Measurements from ENCODE around the gene MCOLN1. TPM values are rescaled to one million over a fixed set of nuclear protein-coding genes. Genes with fewer than 3 reads are reported as not detected.
A peak's percentile ranks its signal among the peaks of the same experiment; 100 is the strongest.

The MCOLN1 gene
- polyA plus RNA-seq, 1 of the 3 experiments (the other 2 are of a cell fraction), result 28.4 TPM

DNA sequence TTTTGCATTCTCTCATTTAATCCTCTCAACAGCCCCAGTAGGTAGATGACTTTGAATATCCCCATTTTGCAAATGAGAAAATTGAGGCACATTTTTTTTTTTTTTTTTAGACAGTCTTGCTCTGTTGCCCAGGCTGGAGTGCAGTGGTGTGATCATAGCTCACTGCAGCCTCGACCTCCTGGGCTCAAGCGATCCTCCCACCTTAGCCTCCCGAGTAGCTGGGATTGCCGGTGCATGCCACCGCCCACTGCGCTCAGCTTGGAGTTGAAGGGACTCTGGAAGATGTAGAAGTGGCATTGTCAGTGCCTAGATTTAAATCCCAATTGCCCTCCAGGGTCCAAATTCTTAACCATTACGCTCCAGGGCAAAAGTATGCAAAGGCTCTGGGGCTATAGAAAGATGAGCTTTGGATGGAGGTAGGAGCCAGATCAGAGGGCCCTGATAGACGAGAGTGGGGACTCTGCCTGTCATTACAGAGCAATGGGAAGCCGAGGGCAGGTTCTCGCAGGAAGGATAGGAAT is 813 bp upstream of the MCOLN1 start:
- H3K4me1 ChIP-seq (ENCODE audit: control insufficient read depth in 1 of 2, insufficient read depth in 2 of 2, low read depth in 1 of 2, low read length in 1 of 2), result peaks cover 5 to 24% of the 10 kb centered on the region in 2 experiments; a peak in 2 of 4 replicates
- peaks cover 0 to 8% of the 10 kb centered on the region in 2 experiments for H3K36me3 ChIP-seq (replicated peaks in 1 of 2; ENCODE audit: control insufficient read depth in 1 of 2, insufficient read depth in 2 of 2, low read length in 1 of 2)
- peak overlapping the region; percentile 79 to 89 for H3K4me3 ChIP-seq (ENCODE audit: low read depth in 2 of 2, low read length in 1 of 2)
- peak overlapping the region; percentile 39 for H3K9ac ChIP-seq
- H3K9me3 ChIP-seq, result no peaks in the 10 kb centered on the region
- TF ChIP-seq EP300 (IDR thresholded peaks at IDR 0.05; ENCODE audit: borderline replicate concordance in 1 of 2, low read depth in 1 of 2, low read length in 1 of 2) (no peak), GABPA (IDR thresholded peaks at IDR 0.05; ENCODE audit: low read depth) (no peak), TEAD4 (IDR thresholded peaks at IDR 0.05; ENCODE audit: borderline replicate concordance, insufficient read depth) (no peak), JUND (IDR thresholded peaks at IDR 0.05) (0 out of 2 replicates have a peak, but pooled peaks have one; percentile 10), CTCF (IDR thresholded peaks at IDR 0.05) (no peak), ZBTB33 (IDR thresholded peaks at IDR 0.05; ENCODE audit: borderline replicate concordance, low read depth) (no peak)
- TF ChIP-seq, protein P1, sequence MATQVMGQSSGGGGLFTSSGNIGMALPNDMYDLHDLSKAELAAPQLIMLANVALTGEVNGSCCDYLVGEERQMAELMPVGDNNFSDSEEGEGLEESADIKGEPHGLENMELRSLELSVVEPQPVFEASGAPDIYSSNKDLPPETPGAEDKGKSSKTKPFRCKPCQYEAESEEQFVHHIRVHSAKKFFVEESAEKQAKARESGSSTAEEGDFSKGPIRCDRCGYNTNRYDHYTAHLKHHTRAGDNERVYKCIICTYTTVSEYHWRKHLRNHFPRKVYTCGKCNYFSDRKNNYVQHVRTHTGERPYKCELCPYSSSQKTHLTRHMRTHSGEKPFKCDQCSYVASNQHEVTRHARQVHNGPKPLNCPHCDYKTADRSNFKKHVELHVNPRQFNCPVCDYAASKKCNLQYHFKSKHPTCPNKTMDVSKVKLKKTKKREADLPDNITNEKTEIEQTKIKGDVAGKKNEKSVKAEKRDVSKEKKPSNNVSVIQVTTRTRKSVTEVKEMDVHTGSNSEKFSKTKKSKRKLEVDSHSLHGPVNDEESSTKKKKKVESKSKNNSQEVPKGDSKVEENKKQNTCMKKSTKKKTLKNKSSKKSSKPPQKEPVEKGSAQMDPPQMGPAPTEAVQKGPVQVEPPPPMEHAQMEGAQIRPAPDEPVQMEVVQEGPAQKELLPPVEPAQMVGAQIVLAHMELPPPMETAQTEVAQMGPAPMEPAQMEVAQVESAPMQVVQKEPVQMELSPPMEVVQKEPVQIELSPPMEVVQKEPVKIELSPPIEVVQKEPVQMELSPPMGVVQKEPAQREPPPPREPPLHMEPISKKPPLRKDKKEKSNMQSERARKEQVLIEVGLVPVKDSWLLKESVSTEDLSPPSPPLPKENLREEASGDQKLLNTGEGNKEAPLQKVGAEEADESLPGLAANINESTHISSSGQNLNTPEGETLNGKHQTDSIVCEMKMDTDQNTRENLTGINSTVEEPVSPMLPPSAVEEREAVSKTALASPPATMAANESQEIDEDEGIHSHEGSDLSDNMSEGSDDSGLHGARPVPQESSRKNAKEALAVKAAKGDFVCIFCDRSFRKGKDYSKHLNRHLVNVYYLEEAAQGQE (IDR thresholded peaks at IDR 0.05; ENCODE audit: low read depth, low read length), result no peak
- CTCF ChIA-PET, result interaction anchor here (0.7 to 3.8 kb wide), 6 partner anchors 10 to 938 kb away, joined by 3 to 25 read pairs (median 10); partner anchors contain the start of genes PEX11G and PNPLA6
- POLR2A ChIA-PET, result interaction anchor here (0.6 to 3.5 kb wide), 6 partner anchors 8 to 1965 kb away, joined by 3 to 16 read pairs (median 4); no protein-coding TSS in a partner anchor
- no peak for DNase-seq
- H3K9me2 ChIP-seq, result no peaks in the 10 kb centered on the region
- peak overlapping the region; percentile 91; the same call in 1 of the 2 replicates for H2AFZ ChIP-seq (ENCODE audit: low read depth)
- 69% methylated on average over 10 of the region's 10 CpGs for WGBS (ENCODE audit: low lambda C conversion rate)
- H3K27me3 ChIP-seq (ENCODE audit: insufficient read depth), result no peaks in the 10 kb centered on the region
- peak overlapping the region; percentile 38 to 90; a peak in 3 of 4 replicates for H3K27ac ChIP-seq (ENCODE audit: low read depth in 2 of 2, low read length in 1 of 2)
- no peaks in the 10 kb centered on the region for H4K20me1 ChIP-seq (ENCODE audit: insufficient read depth)
- peaks cover 20% of the 10 kb centered on the region for H3K79me2 ChIP-seq (ENCODE audit: insufficient read depth)
- peaks cover 12% of the 10 kb centered on the region for H3F3A ChIP-seq (replicated peaks; ENCODE audit: insufficient read depth)
- H3K4me2 ChIP-seq, result peak overlapping the region; percentile 97

All from SK-N-SH (cell line).